ENCODE data around the gene WDR93.

WDR93 gene

GRCh38 chr15:89707577-89707976 is 17.0 kb downstream of the WDR93 start:
- H3K4me3 ChIP-seq (ENCODE audit: low read depth, low read length), result no peak overlapping the region
- no peak overlapping the region for H3K14ac ChIP-seq (ENCODE audit: low read length)
- no peaks in the 10 kb centered on the region for H3K36me3 ChIP-seq (ENCODE audit: control insufficient read depth in 1 of 2, insufficient read depth in 2 of 2, low read length in 2 of 2)
- H2BK5ac ChIP-seq (ENCODE audit: low read depth, low read length, poor library complexity), result no peak overlapping the region
- H2BK12ac ChIP-seq (ENCODE audit: low read length), result no peak overlapping the region
- no peaks in the 10 kb centered on the region for H3K79me1 ChIP-seq (ENCODE audit: low read length)
- no peak overlapping the region for H4K12ac ChIP-seq (ENCODE audit: low read depth, low read length)
- H3K79me2 ChIP-seq (ENCODE audit: control insufficient read depth, insufficient read depth, low read length, poor library complexity), result no peaks in the 10 kb centered on the region
- WGBS (ENCODE audit: extremely low coverage, insufficient coverage, insufficient read length), result no CpG with 5 or more reads among the region's 1 CpG
- H2BK120ac ChIP-seq (ENCODE audit: insufficient read depth, low read length, poor library complexity), result no peak overlapping the region
- H3K9ac ChIP-seq (ENCODE audit: low read length), result no peak overlapping the region
- no peak overlapping the region for H3K27ac ChIP-seq (ENCODE audit: low read depth, low read length)
- H3K23ac ChIP-seq (ENCODE audit: low read length), result no peak overlapping the region
- no peak overlapping the region for H4K8ac ChIP-seq (ENCODE audit: low read depth, low read length)
- H2AFZ ChIP-seq (ENCODE audit: insufficient read depth, low read length, poor library complexity), result no peak overlapping the region
- no peak overlapping the region for H2AK5ac ChIP-seq (ENCODE audit: low read length)
- H3K4me2 ChIP-seq (ENCODE audit: low read length), result no peak overlapping the region
- no peaks in the 10 kb centered on the region for H3K27me3 ChIP-seq (ENCODE audit: insufficient read depth, low read length)
- no peak overlapping the region for H3K4ac ChIP-seq (ENCODE audit: low read depth, low read length)
- no peak overlapping the region for H3K18ac ChIP-seq (ENCODE audit: low read length)
- H3K9me3 ChIP-seq (ENCODE audit: insufficient read depth, low read depth, low read length), result no peaks in the 10 kb centered on the region
- DNase-seq, result no peak
- H3K4me1 ChIP-seq (ENCODE audit: control insufficient read depth in 1 of 2, insufficient read depth in 2 of 2, low read length in 2 of 2), result peaks cover 0 to 3% of the 10 kb centered on the region in 2 experiments
- H4K91ac ChIP-seq (ENCODE audit: low read depth, low read length), result no peak overlapping the region

DNA sequence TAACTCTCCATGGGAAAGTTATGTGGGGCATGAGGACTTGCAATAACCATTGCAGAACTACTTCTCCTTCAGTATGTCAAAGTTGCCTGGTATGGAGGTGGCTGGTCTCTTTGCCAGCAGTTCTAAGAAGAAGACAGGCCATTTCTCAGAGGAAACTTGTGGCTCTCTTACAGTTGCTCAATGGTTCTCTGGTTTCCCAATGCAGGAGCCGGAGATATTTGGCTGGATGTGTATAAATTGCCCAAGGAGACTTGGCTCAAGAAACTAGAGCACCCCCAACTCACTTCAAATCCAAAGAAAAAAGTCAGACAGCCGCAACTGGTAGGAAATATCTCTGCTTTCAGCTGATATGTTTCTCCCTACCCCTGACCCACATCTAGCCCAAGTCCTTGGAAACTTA is 24.2 kb downstream of the WDR93 start:
- H4K8ac ChIP-seq (ENCODE audit: low read depth, low read length), result no peak overlapping the region
- no peak overlapping the region for H3K9ac ChIP-seq (ENCODE audit: low read length)
- no peak overlapping the region for H2BK5ac ChIP-seq (ENCODE audit: low read depth, low read length, poor library complexity)
- H3K4me2 ChIP-seq (ENCODE audit: low read length), result no peak overlapping the region
- no peak overlapping the region for H2BK12ac ChIP-seq (ENCODE audit: low read length)
- H2AFZ ChIP-seq (ENCODE audit: insufficient read depth, low read length, poor library complexity), result no peak overlapping the region
- H3K4me3 ChIP-seq (ENCODE audit: low read depth, low read length), result no peak overlapping the region
- H4K91ac ChIP-seq (ENCODE audit: low read depth, low read length), result no peak overlapping the region
- no peaks in the 10 kb centered on the region for H3K79me1 ChIP-seq (ENCODE audit: low read length)
- H3K9me3 ChIP-seq (ENCODE audit: insufficient read depth, low read depth, low read length), result no peaks in the 10 kb centered on the region
- no peak overlapping the region for H3K14ac ChIP-seq (ENCODE audit: low read length)
- no peak overlapping the region for H3K18ac ChIP-seq (ENCODE audit: low read length)
- H3K23ac ChIP-seq (ENCODE audit: low read length), result no peak overlapping the region
- no peaks in the 10 kb centered on the region for H3K27me3 ChIP-seq (ENCODE audit: insufficient read depth, low read length)
- no peaks in the 10 kb centered on the region for H3K4me1 ChIP-seq (ENCODE audit: control insufficient read depth in 1 of 2, insufficient read depth in 2 of 2, low read length in 2 of 2)
- no peak overlapping the region for H2AK5ac ChIP-seq (ENCODE audit: low read length)
- no peak overlapping the region for H4K12ac ChIP-seq (ENCODE audit: low read depth, low read length)
- H2BK120ac ChIP-seq (ENCODE audit: insufficient read depth, low read length, poor library complexity), result no peak overlapping the region
- H3K27ac ChIP-seq (ENCODE audit: low read depth, low read length), result no peak overlapping the region
- WGBS (ENCODE audit: extremely low coverage, insufficient coverage, insufficient read length), result no CpG with 5 or more reads among the region's 2 CpGs
- H3K79me2 ChIP-seq (ENCODE audit: control insufficient read depth, insufficient read depth, low read length, poor library complexity), result no peaks in the 10 kb centered on the region
- DNase-seq, result no peak
- no peaks in the 10 kb centered on the region for H3K36me3 ChIP-seq (ENCODE audit: control insufficient read depth in 1 of 2, insufficient read depth in 2 of 2, low read length in 2 of 2)
- H3K4ac ChIP-seq (ENCODE audit: low read depth, low read length), result no peak overlapping the region

DNA sequence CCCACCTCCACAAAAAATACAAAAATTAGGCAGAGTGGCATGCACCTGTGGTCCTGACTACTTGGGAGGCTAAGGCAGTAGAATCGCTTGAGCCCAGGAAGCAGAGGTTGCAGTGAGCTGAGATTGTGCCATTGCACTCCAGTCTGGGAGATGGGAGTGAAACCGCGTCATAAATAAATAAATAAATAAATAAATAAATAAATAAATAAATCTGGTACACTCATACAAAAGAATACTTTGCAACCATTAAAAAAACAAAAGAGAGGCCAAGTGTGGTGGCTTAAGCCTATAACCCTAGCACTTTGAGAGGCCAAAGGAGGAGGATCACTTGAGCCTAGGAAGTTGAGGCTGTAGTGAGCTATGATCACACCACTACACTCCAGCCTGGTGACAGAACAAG is 32.4 kb downstream of the WDR93 start:
- Histone ChIP-seq H3K23ac (ENCODE audit: low read length) (no peak overlapping the region), H2AFZ (ENCODE audit: insufficient read depth, low read length, poor library complexity) (no peak overlapping the region), H3K36me3 (ENCODE audit: control insufficient read depth in 1 of 2, insufficient read depth in 2 of 2, low read length in 2 of 2) (no peaks in the 10 kb centered on the region), H3K4me2 (ENCODE audit: low read length) (no peak overlapping the region), H3K79me2 (ENCODE audit: control insufficient read depth, insufficient read depth, low read length, poor library complexity) (no peaks in the 10 kb centered on the region), H2BK5ac (ENCODE audit: low read depth, low read length, poor library complexity) (no peak overlapping the region), H4K8ac (ENCODE audit: low read depth, low read length) (no peak overlapping the region), H3K9me3 (ENCODE audit: insufficient read depth, low read depth, low read length) (peaks cover 1% of the 10 kb centered on the region), H3K79me1 (ENCODE audit: low read length) (no peaks in the 10 kb centered on the region), H4K12ac (ENCODE audit: low read depth, low read length) (no peak overlapping the region), H3K27me3 (ENCODE audit: insufficient read depth, low read length) (no peaks in the 10 kb centered on the region), H2AK5ac (ENCODE audit: low read length) (no peak overlapping the region), H3K27ac (ENCODE audit: low read depth, low read length) (no peak overlapping the region), H2BK120ac (ENCODE audit: insufficient read depth, low read length, poor library complexity) (no peak overlapping the region), H3K18ac (ENCODE audit: low read length) (no peak overlapping the region), H2BK12ac (ENCODE audit: low read length) (no peak overlapping the region), H3K14ac (ENCODE audit: low read length) (no peak overlapping the region), H4K91ac (ENCODE audit: low read depth, low read length) (no peak overlapping the region), H3K4me1 (ENCODE audit: control insufficient read depth in 1 of 2, insufficient read depth in 2 of 2, low read length in 2 of 2) (no peaks in the 10 kb centered on the region), H3K9ac (ENCODE audit: low read length) (no peak overlapping the region), H3K4me3 (ENCODE audit: low read depth, low read length) (no peak overlapping the region), H3K4ac (ENCODE audit: low read depth, low read length) (no peak overlapping the region)
- DNase-seq, result no peak
- no CpG with 5 or more reads among the region's 3 CpGs for WGBS (ENCODE audit: extremely low coverage, insufficient coverage, insufficient read length)

DNA sequence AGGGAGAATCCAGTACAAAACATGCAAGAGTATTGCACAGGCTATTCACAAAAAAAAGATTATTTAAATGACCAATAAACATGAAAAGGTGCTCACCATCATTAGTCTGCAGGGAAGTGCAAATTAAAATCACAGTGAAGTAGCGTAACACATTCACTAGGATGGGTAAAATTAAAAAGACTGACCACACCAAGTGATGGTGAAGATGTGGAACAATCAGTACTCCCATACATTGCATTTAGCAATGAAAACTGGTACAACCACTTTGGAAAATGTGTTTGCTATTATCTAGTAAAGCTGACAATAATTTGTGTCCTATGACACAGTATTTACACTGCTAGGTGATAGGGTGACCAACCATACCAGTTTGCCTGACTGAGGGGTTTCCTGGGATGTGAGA is 34.0 kb downstream of the WDR93 start:
- H3K9ac ChIP-seq (ENCODE audit: low read length), result no peak overlapping the region
- no peaks in the 10 kb centered on the region for H3K36me3 ChIP-seq (ENCODE audit: control insufficient read depth in 1 of 2, insufficient read depth in 2 of 2, low read length in 2 of 2)
- H3K79me2 ChIP-seq (ENCODE audit: control insufficient read depth, insufficient read depth, low read length, poor library complexity), result no peaks in the 10 kb centered on the region
- no peak overlapping the region for H2AFZ ChIP-seq (ENCODE audit: insufficient read depth, low read length, poor library complexity)
- no peaks in the 10 kb centered on the region for H3K79me1 ChIP-seq (ENCODE audit: low read length)
- no peaks in the 10 kb centered on the region for H3K4me1 ChIP-seq (ENCODE audit: control insufficient read depth in 1 of 2, insufficient read depth in 2 of 2, low read length in 2 of 2)
- no peak overlapping the region for H4K12ac ChIP-seq (ENCODE audit: low read depth, low read length)
- H3K18ac ChIP-seq (ENCODE audit: low read length), result no peak overlapping the region
- no peak overlapping the region for H2AK5ac ChIP-seq (ENCODE audit: low read length)
- H2BK120ac ChIP-seq (ENCODE audit: insufficient read depth, low read length, poor library complexity), result no peak overlapping the region
- H3K4me3 ChIP-seq (ENCODE audit: low read depth, low read length), result no peak overlapping the region
- no peak overlapping the region for H4K8ac ChIP-seq (ENCODE audit: low read depth, low read length)
- H4K91ac ChIP-seq (ENCODE audit: low read depth, low read length), result no peak overlapping the region
- no peak overlapping the region for H3K14ac ChIP-seq (ENCODE audit: low read length)
- H2BK12ac ChIP-seq (ENCODE audit: low read length), result no peak overlapping the region
- no CpG with 5 or more reads among the region's 1 CpG for WGBS (ENCODE audit: extremely low coverage, insufficient coverage, insufficient read length)
- no peak overlapping the region for H2BK5ac ChIP-seq (ENCODE audit: low read depth, low read length, poor library complexity)
- no peak overlapping the region for H3K4me2 ChIP-seq (ENCODE audit: low read length)
- no peaks in the 10 kb centered on the region for H3K27me3 ChIP-seq (ENCODE audit: insufficient read depth, low read length)
- DNase-seq, result no peak
- H3K27ac ChIP-seq (ENCODE audit: low read depth, low read length), result no peak overlapping the region
- no peak overlapping the region for H3K23ac ChIP-seq (ENCODE audit: low read length)
- peaks cover 1% of the 10 kb centered on the region for H3K9me3 ChIP-seq (ENCODE audit: insufficient read depth, low read depth, low read length)
- no peak overlapping the region for H3K4ac ChIP-seq (ENCODE audit: low read depth, low read length)
